Heart left ventricle (tissue), 13 donors: Measurements from ENCODE around the gene CENPU.

Experiments
- CTCF ChIP-seq, 12 donors: fragments of 200-600 bp; sonication (generic) in 4 of 12; IDR thresholded peaks; one replicate each; pipeline versions ENCODE4 v1.5.0 to v1.8.0; 2018 to 2022; ENCODE audit warnings: antibody characterized with exemption in 12 of 12, mild to moderate bottlenecking in 5 of 12
- POLR2A ChIP-seq, 2 donors: fragments of 450-650 bp; IDR thresholded peaks; one replicate each; pipeline ENCODE4 v1.6.1; 2017; ENCODE audit warnings: antibody characterized with exemption in 2 of 2, mild to moderate bottlenecking in 2 of 2, moderate library complexity in 2 of 2
- donor health status: ischemic (EF 13 %, LVEDD 7.1; RV severe dilation, severe dysfunction).
- donor health status: DM: no; HTN: yes; CAD: no.
- donor health status: DM: no; HTN: no; CAD: no.
- donor health status: ischemic (EF 25% LVEDD 6.9; RV normal size, moderate dysfunction).
- donor health status: ischemic (EF 25% LVEDD 5.7; RV mildly dilated, moderate dysfunction).
- donor health status: ischemic (EF 35%, LVEDD 5.7; RV mildly dilated, moderate dysfunction).
- donor health status: nonischemic (EF 11% LVEDD 7.7; RV severe dilation, severe dysfunction).
- donor health status: DM: yes; HTN: yes; CAD: no.
- donor health status: PGD.
- donor health status: ischemic (EF 29% LVEDD 5.4; RV normal size, mild dysfunction).
- donor health status: nonischemic (EF 23%, LVEDD 6.1; RV moderate dilation, normal function).

GRCh38 chr4:184776821-184777220 is 42.9 kb upstream of the CENPU start:
- TF ChIP-seq POLR2A (IDR thresholded peaks at IDR 0.05) (no peak), CTCF (IDR thresholded peaks at IDR 0.05) (no peak)
